Measurements from ENCODE around the gene TPR.

Gene TPR

DNA sequence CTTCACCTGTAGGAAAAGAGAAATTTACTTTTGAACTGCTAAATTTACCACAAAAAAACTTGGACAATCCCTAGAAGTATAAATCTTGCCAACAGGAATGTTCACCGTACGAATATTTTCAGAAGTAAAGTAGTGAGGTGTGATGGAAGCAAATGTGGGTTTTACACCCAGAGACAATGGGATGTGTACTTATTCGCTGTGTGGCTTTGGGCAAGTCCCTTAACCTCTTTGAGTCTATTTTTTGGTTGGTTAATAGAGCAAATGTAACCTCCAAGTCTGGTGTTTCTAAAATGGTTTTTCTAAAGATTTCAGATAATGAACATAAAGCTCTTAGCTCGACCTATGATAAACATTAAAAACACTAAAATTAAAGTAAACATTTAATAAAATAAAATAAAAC is 51.2 kb downstream of the TPR start:
- Histone ChIP-seq H3K14ac (ENCODE audit: low read length) (no peak overlapping the region), H3K27me3 (ENCODE audit: control insufficient read depth in 3 of 3, insufficient read depth in 3 of 3, low read depth in 1 of 3, low read length in 3 of 3) (no peaks in the 10 kb centered on the region), H3K4me3 (ENCODE audit: low read length in 2 of 2) (no peak overlapping the region), H3K9me3 (replicated peaks in 1 of 2; ENCODE audit: control insufficient read depth in 2 of 2, insufficient read depth in 1 of 2, low read depth in 1 of 2, low read length in 2 of 2) (no peaks in the 10 kb centered on the region), H3K9ac (ENCODE audit: low read depth, low read length, poor library complexity) (no peak overlapping the region), H2BK5ac (ENCODE audit: low read length) (no peak overlapping the region), H3K18ac (ENCODE audit: low read length) (no peak overlapping the region), H3K79me1 (ENCODE audit: low read depth, low read length) (no peaks in the 10 kb centered on the region), H4K91ac (ENCODE audit: low read depth, low read length, poor library complexity) (no peak overlapping the region), H3K4me2 (ENCODE audit: insufficient read depth, low read length, poor library complexity, severe bottlenecking) (no peak overlapping the region), H2BK15ac (ENCODE audit: low read length) (no peak overlapping the region), H3K4me1 (ENCODE audit: control insufficient read depth in 2 of 2, insufficient read depth in 1 of 2, low read depth in 1 of 2, low read length in 2 of 2) (no peaks in the 10 kb centered on the region), H3K27ac (replicated peaks; ENCODE audit: low read length) (no peak overlapping the region), H2BK12ac (ENCODE audit: low read length) (no peak overlapping the region), H2BK120ac (ENCODE audit: low read depth, low read length) (no peak overlapping the region), H2AFZ (ENCODE audit: low read length) (no peak overlapping the region), H3K36me3 (replicated peaks in 1 of 2; ENCODE audit: control insufficient read depth in 2 of 2, insufficient read depth in 2 of 2, low read length in 2 of 2) (peaks cover 10 to 97% of the 10 kb centered on the region in 2 donors), H3K4ac (ENCODE audit: low read length) (no peak overlapping the region), H3K23ac (ENCODE audit: low read depth, low read length, poor library complexity) (no peak overlapping the region), H2AK5ac (ENCODE audit: low read depth, low read length) (no peak overlapping the region), H4K8ac (ENCODE audit: low read depth, low read length) (no peak overlapping the region)
- WGBS, 2 donors (ENCODE audit: extremely low coverage in 2 of 2, insufficient read length in 2 of 2, insufficient replicate concordance in 1 of 2): no CpG with 5 or more reads among the region's 4 CpGs
- no peak for DNase-seq (ENCODE audit: low spot score)

DNA sequence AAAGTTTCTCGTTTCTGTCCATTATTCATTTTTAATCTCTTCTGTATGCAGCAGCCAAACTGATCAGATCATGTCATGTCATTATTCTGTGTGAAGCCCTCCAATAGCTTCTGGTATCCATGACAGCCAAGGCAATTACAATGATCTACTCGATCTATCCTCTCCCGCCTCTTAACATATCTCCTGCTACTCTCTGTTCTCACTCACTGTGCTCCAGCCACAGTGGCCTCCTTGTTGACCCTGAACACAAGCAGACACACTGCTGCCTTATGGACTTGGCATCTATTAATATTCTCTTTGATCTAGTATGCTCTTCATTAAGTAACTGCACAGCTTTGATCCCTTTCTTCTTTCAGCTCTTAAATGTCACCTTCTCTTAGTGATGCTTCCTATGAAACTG is 59.5 kb downstream of the TPR start:
- no peaks in the 10 kb centered on the region for H3K27me3 ChIP-seq (ENCODE audit: control insufficient read depth in 3 of 3, insufficient read depth in 3 of 3, low read depth in 1 of 3, low read length in 3 of 3)
- no CpG with 5 or more reads among the region's 3 CpGs for WGBS, 2 donors (ENCODE audit: extremely low coverage in 2 of 2, insufficient read length in 2 of 2, insufficient replicate concordance in 1 of 2)
- H4K8ac ChIP-seq (ENCODE audit: low read depth, low read length): no peak overlapping the region
- H2BK120ac ChIP-seq (ENCODE audit: low read depth, low read length): no peak overlapping the region
- H3K14ac ChIP-seq (ENCODE audit: low read length): no peak overlapping the region
- no peak overlapping the region for H3K4me3 ChIP-seq (ENCODE audit: low read length in 2 of 2)
- DNase-seq (ENCODE audit: low spot score): no peak
- no peak overlapping the region for H3K23ac ChIP-seq (ENCODE audit: low read depth, low read length, poor library complexity)
- no peak overlapping the region for H3K4ac ChIP-seq (ENCODE audit: low read length)
- H4K91ac ChIP-seq (ENCODE audit: low read depth, low read length, poor library complexity): no peak overlapping the region
- no peak overlapping the region for H3K9ac ChIP-seq (ENCODE audit: low read depth, low read length, poor library complexity)
- no peak overlapping the region for H3K4me2 ChIP-seq (ENCODE audit: insufficient read depth, low read length, poor library complexity, severe bottlenecking)
- H2AFZ ChIP-seq (ENCODE audit: low read length): no peak overlapping the region
- no peak overlapping the region for H3K27ac ChIP-seq (replicated peaks; ENCODE audit: low read length)
- no peak overlapping the region for H2BK15ac ChIP-seq (ENCODE audit: low read length)
- H2AK5ac ChIP-seq (ENCODE audit: low read depth, low read length): no peak overlapping the region
- H2BK5ac ChIP-seq (ENCODE audit: low read length): no peak overlapping the region
- H3K9me3 ChIP-seq (replicated peaks in 1 of 2; ENCODE audit: control insufficient read depth in 2 of 2, insufficient read depth in 1 of 2, low read depth in 1 of 2, low read length in 2 of 2): no peaks in the 10 kb centered on the region
- H3K4me1 ChIP-seq (ENCODE audit: control insufficient read depth in 2 of 2, insufficient read depth in 1 of 2, low read depth in 1 of 2, low read length in 2 of 2): no peaks in the 10 kb centered on the region
- H3K36me3 ChIP-seq (replicated peaks in 1 of 2; ENCODE audit: control insufficient read depth in 2 of 2, insufficient read depth in 2 of 2, low read length in 2 of 2): peaks cover 14 to 100% of the 10 kb centered on the region in 2 donors
- H3K79me1 ChIP-seq (ENCODE audit: low read depth, low read length): no peaks in the 10 kb centered on the region
- no peak overlapping the region for H2BK12ac ChIP-seq (ENCODE audit: low read length)
- H3K18ac ChIP-seq (ENCODE audit: low read length): no peak overlapping the region

- WGBS, 2 donors (ENCODE audit: extremely low coverage in 2 of 2, insufficient read length in 2 of 2, insufficient replicate concordance in 1 of 2): no CpG with 5 or more reads among the region's 3 CpGs
- Histone ChIP-seq H3K4me2 (ENCODE audit: insufficient read depth, low read length, poor library complexity, severe bottlenecking) (no peak overlapping the region), H3K23ac (ENCODE audit: low read depth, low read length, poor library complexity) (no peak overlapping the region), H2BK15ac (ENCODE audit: low read length) (no peak overlapping the region), H3K27me3 (ENCODE audit: control insufficient read depth in 3 of 3, insufficient read depth in 3 of 3, low read depth in 1 of 3, low read length in 3 of 3) (no peaks in the 10 kb centered on the region), H3K4ac (ENCODE audit: low read length) (no peak overlapping the region), H3K4me3 (ENCODE audit: low read length in 2 of 2) (no peak overlapping the region), H4K91ac (ENCODE audit: low read depth, low read length, poor library complexity) (no peak overlapping the region), H2AFZ (ENCODE audit: low read length) (no peak overlapping the region), H3K9ac (ENCODE audit: low read depth, low read length, poor library complexity) (no peak overlapping the region), H2BK5ac (ENCODE audit: low read length) (no peak overlapping the region), H2BK120ac (ENCODE audit: low read depth, low read length) (no peak overlapping the region), H3K79me1 (ENCODE audit: low read depth, low read length) (no peaks in the 10 kb centered on the region), H4K8ac (ENCODE audit: low read depth, low read length) (no peak overlapping the region), H3K18ac (ENCODE audit: low read length) (no peak overlapping the region), H2AK5ac (ENCODE audit: low read depth, low read length) (no peak overlapping the region), H3K14ac (ENCODE audit: low read length) (no peak overlapping the region), H3K4me1 (ENCODE audit: control insufficient read depth in 2 of 2, insufficient read depth in 1 of 2, low read depth in 1 of 2, low read length in 2 of 2) (no peaks in the 10 kb centered on the region), H3K27ac (replicated peaks; ENCODE audit: low read length) (no peak overlapping the region), H3K9me3 (replicated peaks in 1 of 2; ENCODE audit: control insufficient read depth in 2 of 2, insufficient read depth in 1 of 2, low read depth in 1 of 2, low read length in 2 of 2) (no peaks in the 10 kb centered on the region), H2BK12ac (ENCODE audit: low read length) (no peak overlapping the region), H3K36me3 (replicated peaks in 1 of 2; ENCODE audit: control insufficient read depth in 2 of 2, insufficient read depth in 2 of 2, low read length in 2 of 2) (peaks cover 7 to 62% of the 10 kb centered on the region in 2 donors)
- DNase-seq (ENCODE audit: low spot score): no peak
These were observed 63.5 kb downstream of the TPR start for GRCh38 chr1:186311375-186312051.

DNA sequence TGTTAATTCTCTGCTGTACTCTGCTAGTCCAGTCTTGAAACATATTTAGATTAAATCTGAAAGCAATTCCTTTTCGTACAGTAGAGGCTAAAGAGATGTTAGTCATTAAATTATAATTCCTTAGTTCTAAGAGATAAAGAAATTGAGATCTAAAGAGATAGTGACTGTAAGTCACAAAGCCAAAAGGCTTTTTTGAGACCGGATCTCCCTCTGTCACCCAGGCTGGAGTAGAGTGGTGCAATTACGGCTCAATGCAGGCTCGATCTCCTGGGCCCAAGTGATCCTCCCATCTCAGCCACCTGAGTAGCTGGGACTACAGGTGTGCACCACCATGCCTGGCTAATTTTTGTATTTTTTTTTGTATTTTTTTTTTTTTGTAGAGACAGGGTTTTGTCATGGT is 64.7 kb downstream of the TPR start:
- no peaks in the 10 kb centered on the region for H3K9me3 ChIP-seq (replicated peaks in 1 of 2; ENCODE audit: control insufficient read depth in 2 of 2, insufficient read depth in 1 of 2, low read depth in 1 of 2, low read length in 2 of 2)
- peaks cover 2 to 50% of the 10 kb centered on the region in 2 donors for H3K36me3 ChIP-seq (replicated peaks in 1 of 2; ENCODE audit: control insufficient read depth in 2 of 2, insufficient read depth in 2 of 2, low read length in 2 of 2)
- no peak overlapping the region for H3K27ac ChIP-seq (replicated peaks; ENCODE audit: low read length)
- H3K4ac ChIP-seq (ENCODE audit: low read length): no peak overlapping the region
- no peak overlapping the region for H2AK5ac ChIP-seq (ENCODE audit: low read depth, low read length)
- no peak overlapping the region for H2BK15ac ChIP-seq (ENCODE audit: low read length)
- H3K23ac ChIP-seq (ENCODE audit: low read depth, low read length, poor library complexity): no peak overlapping the region
- no peak overlapping the region for H3K14ac ChIP-seq (ENCODE audit: low read length)
- no peak overlapping the region for H4K91ac ChIP-seq (ENCODE audit: low read depth, low read length, poor library complexity)
- DNase-seq (ENCODE audit: low spot score): no peak
- H2AFZ ChIP-seq (ENCODE audit: low read length): no peak overlapping the region
- H4K8ac ChIP-seq (ENCODE audit: low read depth, low read length): no peak overlapping the region
- no peaks in the 10 kb centered on the region for H3K27me3 ChIP-seq (ENCODE audit: control insufficient read depth in 3 of 3, insufficient read depth in 3 of 3, low read depth in 1 of 3, low read length in 3 of 3)
- H3K79me1 ChIP-seq (ENCODE audit: low read depth, low read length): no peaks in the 10 kb centered on the region
- H3K4me2 ChIP-seq (ENCODE audit: insufficient read depth, low read length, poor library complexity, severe bottlenecking): no peak overlapping the region
- H3K9ac ChIP-seq (ENCODE audit: low read depth, low read length, poor library complexity): no peak overlapping the region
- no peak overlapping the region for H3K18ac ChIP-seq (ENCODE audit: low read length)
- no CpG with 5 or more reads among the region's 4 CpGs for WGBS, 2 donors (ENCODE audit: extremely low coverage in 2 of 2, insufficient read length in 2 of 2, insufficient replicate concordance in 1 of 2)
- H3K4me1 ChIP-seq (ENCODE audit: control insufficient read depth in 2 of 2, insufficient read depth in 1 of 2, low read depth in 1 of 2, low read length in 2 of 2): peaks cover 0 to 1% of the 10 kb centered on the region in 2 donors
- no peak overlapping the region for H2BK12ac ChIP-seq (ENCODE audit: low read length)
- no peak overlapping the region for H3K4me3 ChIP-seq (ENCODE audit: low read length in 2 of 2)
- H2BK5ac ChIP-seq (ENCODE audit: low read length): no peak overlapping the region
- H2BK120ac ChIP-seq (ENCODE audit: low read depth, low read length): no peak overlapping the region

Data from neuronal stem cell (in vitro differentiated cells).